Umbilical cord (tissue), 2 donors: ENCODE results near the gene COPE. TPM values are rescaled to one million over a fixed set of nuclear protein-coding genes. Genes with fewer than 3 reads are reported as not detected.
"Not testable (repeated sequence)": the region's sequence is repeated elsewhere in the genome, so short reads cannot be mapped to it uniquely, and the experiment has no call there.

ENCODE experiments used
- DNase-seq: peaks from one replicate; pipeline ENCODE4 v3.0.0-alpha.2; 2015; ENCODE audit warnings: low spot score
- total RNA-seq: library from RNA; depleted of rRNA; stranded (reverse); fragments of >200 nt; gene quantifications from one replicate; pipeline ENCODE4 v1.2.3, GENCODE V29; 2014; ENCODE audit warnings: low replicate concordance; ENCODE audit not compliant: insufficient read depth

COPE gene
- total RNA-seq, 1 donor from 2014 or later, result 77.0 TPM

- peak; percentile 60 for DNase-seq
Measured at GRCh38 chr19:18940769-18941627, 21.8 kb upstream of the COPE start, which contains the start of gene HOMER3. HOMER3 (minus strand) TSS chr19:18941217; CDS start chr19:18938982, 2,235 bp downstream.

GRCh38 chr19:18939922-18940768 lies 21.0 kb upstream of the COPE start:
- DNase-seq, result peak; percentile 49

- DNase-seq, result no peak
Measured at GRCh38 chr19:18939163-18939562, 20.0 kb upstream of the COPE start.

- no peak for DNase-seq
Measured at GRCh38 chr19:18933297-18933696, 14.1 kb upstream of the COPE start.

GRCh38 chr19:18932216-18932841 lies 13.1 kb upstream of the COPE start:
- peak; percentile 42 for DNase-seq

GRCh38 chr19:18931316-18932162 lies 12.4 kb upstream of the COPE start:
- DNase-seq, result no peak

- no peak for DNase-seq
Measured at GRCh38 chr19:18929311-18929710, 10.1 kb upstream of the COPE start.

GRCh38 chr19:18928018-18928805 lies 9.0 kb upstream of the COPE start:
- no peak for DNase-seq

GRCh38 chr19:18924684-18925213 lies 5.6 kb upstream of the COPE start:
- DNase-seq, result no peak

- DNase-seq, result no peak
Measured at GRCh38 chr19:18922228-18922985, 3.2 kb upstream of the COPE start.

- DNase-seq, result no peak
Measured at GRCh38 chr19:18921593-18921992, 2.4 kb upstream of the COPE start.

- DNase-seq, result no peak
Measured at GRCh38 chr19:18920400-18920799, 1.2 kb upstream of the COPE start.

- DNase-seq, result no peak
Measured at GRCh38 chr19:18919900-18920214, 670 bp upstream of the COPE start.

GRCh38 chr19:18917593-18917992 lies 1.6 kb downstream of the COPE start:
- DNase-seq, result not testable (repeated sequence)

GRCh38 chr19:18915639-18916038 lies 3.5 kb downstream of the COPE start:
- no peak for DNase-seq

- no peak for DNase-seq
Measured at GRCh38 chr19:18913466-18913865, 5.7 kb downstream of the COPE start.

- no peak for DNase-seq
Measured at GRCh38 chr19:18912933-18913332, 6.3 kb downstream of the COPE start.

GRCh38 chr19:18910801-18911436 lies 8.3 kb downstream of the COPE start:
- no peak for DNase-seq

- no peak for DNase-seq
Measured at GRCh38 chr19:18910010-18910409, 9.2 kb downstream of the COPE start.
